Neural progenitor cell (in vitro differentiated cells): Measurements from ENCODE around the gene IGHMBP2. TPM values are rescaled to one million over a fixed set of nuclear protein-coding genes. Genes with fewer than 3 reads are reported as not detected.

Experiments
- DNase-seq: peaks from one replicate; pipeline ENCODE4 v3.0.0-alpha.2; 2016; ENCODE audit warnings: low spot score
- H2AFZ ChIP-seq: fragments of 200-600 bp; sonication (generic); replicated peaks from 2 replicates; pipeline ENCODE4 v1.6.1; 2016; ENCODE audit warnings: antibody characterized with exemption
- H3F3A ChIP-seq: fragments of 200-600 bp; sonication (generic); 2 replicates; pipeline ENCODE4 v1.6.1; 2016; ENCODE audit warnings: antibody characterized with exemption, low read depth
- H3K27ac ChIP-seq: fragments of 200-600 bp; sonication (generic); 2 replicates; pipeline ENCODE4 v1.5.1; 2016; ENCODE audit warnings: mild to moderate bottlenecking
- H3K27me3 ChIP-seq: fragments of 200-600 bp; sonication (generic); 2 replicates; pipeline ENCODE4 v1.6.1; 2016; ENCODE audit warnings: mild to moderate bottlenecking, moderate library complexity
- H3K36me3 ChIP-seq: fragments of 200-600 bp; sonication (generic); 2 replicates; pipeline ENCODE4 v1.5.1; 2016
- H3K4me1 ChIP-seq: fragments of 200-600 bp; sonication (generic); 2 replicates; pipeline ENCODE4 v1.6.1; 2016; ENCODE audit warnings: mixed run types
- H3K4me2 ChIP-seq: fragments of 200-600 bp; sonication (generic); 2 replicates; pipeline ENCODE4 v1.6.1; 2016
- H3K4me3 ChIP-seq: fragments of 200-600 bp; sonication (generic); 2 replicates; pipeline ENCODE4 v1.5.1; 2016
- H3K79me2 ChIP-seq: fragments of 200-600 bp; sonication (generic); 2 replicates; pipeline ENCODE4 v1.6.1; 2016; ENCODE audit warnings: low read depth
- H3K9ac ChIP-seq: fragments of 200-600 bp; sonication (generic); 2 replicates; pipeline ENCODE4 v1.6.1; 2016
- H3K9me3 ChIP-seq: fragments of 200-600 bp; sonication (generic); 2 replicates; pipeline ENCODE4 v1.5.1; 2016; ENCODE audit warnings: low read depth
- H4K20me1 ChIP-seq: fragments of 200-600 bp; sonication (generic); 2 replicates; pipeline ENCODE4 v1.6.1; 2016; ENCODE audit warnings: low read depth
- H3K27ac Mint-ChIP-seq: 3 replicates; pipeline ENCODE4 v1.8.0; 2021; ENCODE audit warnings: mixed read lengths
- H3K27me3 Mint-ChIP-seq: 2 replicates; pipeline ENCODE4 v1.8.0; 2022; ENCODE audit warnings: low read depth, mild to moderate bottlenecking, inconsistent platforms, moderate library complexity, mixed read lengths; ENCODE audit not compliant: insufficient read depth
- H3K36me3 Mint-ChIP-seq: 3 replicates; pipeline ENCODE4 v1.8.0; 2021; ENCODE audit warnings: mixed read lengths
- H3K4me1 Mint-ChIP-seq: 3 replicates; pipeline ENCODE4 v1.8.0; 2021; ENCODE audit warnings: mixed read lengths
- H3K4me3 Mint-ChIP-seq: 3 replicates; pipeline ENCODE4 v1.8.0; 2021; ENCODE audit warnings: mild to moderate bottlenecking, moderate library complexity, mixed read lengths
- H3K9me3 Mint-ChIP-seq: 3 replicates; pipeline ENCODE4 v1.8.0; 2020; ENCODE audit warnings: mixed read lengths
- EZH2 ChIP-seq: fragments of 200-600 bp; sonication (generic); IDR thresholded peaks from 2 replicates; pipeline ENCODE4 v1.6.1; 2017; ENCODE audit warnings: antibody characterized with exemption, mild to moderate bottlenecking, moderate library complexity
- EZH2phosphoT487 ChIP-seq: fragments of 200-600 bp; sonication (generic); IDR thresholded peaks from 2 replicates; pipeline ENCODE4 v1.6.1; 2017; ENCODE audit warnings: antibody characterized with exemption
- total RNA-seq: library from RNA; depleted of rRNA; stranded (reverse); fragments of >200 nt; gene quantifications from 2 replicates; pipeline ENCODE4 v1.2.3, GENCODE V29; 2015; ENCODE audit warnings: low replicate concordance
- TF ChIP-seq, protein P1 (sequence below): fragments of 200-600 bp; sonication (generic); IDR thresholded peaks from 2 replicates; pipeline ENCODE4 v1.5.1; 2017; ENCODE audit warnings: antibody characterized with exemption, mild to moderate bottlenecking

Gene IGHMBP2
- total RNA-seq, 1 donor from 2014 or later = 13.6 TPM

DNA sequence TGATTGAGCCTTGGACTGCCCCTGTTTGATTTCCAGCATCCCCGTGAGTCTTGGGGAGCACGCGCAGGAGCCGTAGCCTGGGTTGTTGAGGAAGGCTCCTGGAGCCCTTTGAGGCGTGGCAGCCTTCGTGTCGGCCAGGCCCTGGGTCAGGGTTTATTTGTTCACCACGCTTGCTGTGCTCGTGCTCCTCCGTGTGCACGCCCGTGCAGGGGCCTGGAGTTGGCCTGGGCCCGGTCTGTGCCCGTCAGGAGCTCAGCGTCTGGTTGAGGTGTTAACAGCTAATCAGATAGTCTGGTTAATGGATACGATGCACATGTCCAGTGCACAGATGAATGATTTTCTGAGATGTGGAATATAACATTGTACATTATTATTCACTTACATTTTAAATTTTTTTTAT lies 8.0 kb downstream of the IGHMBP2 start:
- no peaks in the 10 kb centered on the region for H3K9me3 Mint-ChIP-seq

DNA sequence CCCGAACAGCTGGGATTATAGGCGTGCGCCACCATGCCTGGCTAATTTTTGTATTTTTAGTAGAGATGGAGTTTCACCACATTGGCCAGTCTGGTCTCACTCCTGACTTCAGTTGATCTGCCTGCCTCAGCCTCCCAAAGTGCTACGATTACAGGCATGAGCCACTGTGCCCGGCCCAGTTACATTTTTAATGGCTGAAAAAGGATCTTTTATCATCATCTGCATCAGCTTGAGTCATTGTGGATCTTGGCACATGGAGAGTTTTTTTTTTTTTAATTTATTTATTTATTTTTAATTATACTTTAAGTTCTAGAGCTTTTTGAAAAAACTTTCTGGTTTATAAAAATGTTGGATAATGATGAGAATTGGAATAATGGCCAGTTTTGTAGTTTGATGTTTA lies 8.6 kb downstream of the IGHMBP2 start:
- Histone ChIP-seq H3K4me3 (no peak overlapping the region), H3K9ac (no peak overlapping the region)

More for the DNA sequence above, 8.0 kb downstream of the IGHMBP2 start:
- Mint-ChIP-seq H3K27me3 (peaks cover 2% of the 10 kb centered on the region), H3K4me3 (no peak overlapping the region), H3K4me1 (no peaks in the 10 kb centered on the region), H3K36me3 (peaks cover 27% of the 10 kb centered on the region), H3K27ac (no peak overlapping the region)
- Histone ChIP-seq H2AFZ (no peak overlapping the region), H3K9ac (no peak overlapping the region), H4K20me1 (no peaks in the 10 kb centered on the region), H3K4me3 (no peak overlapping the region), H3K9me3 (no peaks in the 10 kb centered on the region), H3K79me2 (no peaks in the 10 kb centered on the region), H3F3A (no peaks in the 10 kb centered on the region), H3K36me3 (no peaks in the 10 kb centered on the region), H3K4me2 (no peak overlapping the region), H3K4me1 (no peaks in the 10 kb centered on the region), H3K27ac (no peak overlapping the region), H3K27me3 (no peaks in the 10 kb centered on the region)
- TF ChIP-seq, protein P1, sequence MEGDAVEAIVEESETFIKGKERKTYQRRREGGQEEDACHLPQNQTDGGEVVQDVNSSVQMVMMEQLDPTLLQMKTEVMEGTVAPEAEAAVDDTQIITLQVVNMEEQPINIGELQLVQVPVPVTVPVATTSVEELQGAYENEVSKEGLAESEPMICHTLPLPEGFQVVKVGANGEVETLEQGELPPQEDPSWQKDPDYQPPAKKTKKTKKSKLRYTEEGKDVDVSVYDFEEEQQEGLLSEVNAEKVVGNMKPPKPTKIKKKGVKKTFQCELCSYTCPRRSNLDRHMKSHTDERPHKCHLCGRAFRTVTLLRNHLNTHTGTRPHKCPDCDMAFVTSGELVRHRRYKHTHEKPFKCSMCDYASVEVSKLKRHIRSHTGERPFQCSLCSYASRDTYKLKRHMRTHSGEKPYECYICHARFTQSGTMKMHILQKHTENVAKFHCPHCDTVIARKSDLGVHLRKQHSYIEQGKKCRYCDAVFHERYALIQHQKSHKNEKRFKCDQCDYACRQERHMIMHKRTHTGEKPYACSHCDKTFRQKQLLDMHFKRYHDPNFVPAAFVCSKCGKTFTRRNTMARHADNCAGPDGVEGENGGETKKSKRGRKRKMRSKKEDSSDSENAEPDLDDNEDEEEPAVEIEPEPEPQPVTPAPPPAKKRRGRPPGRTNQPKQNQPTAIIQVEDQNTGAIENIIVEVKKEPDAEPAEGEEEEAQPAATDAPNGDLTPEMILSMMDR = no peak
- TF ChIP-seq EZH2 (no peak), EZH2phosphoT487 (no peak)
- no peak for DNase-seq

DNA sequence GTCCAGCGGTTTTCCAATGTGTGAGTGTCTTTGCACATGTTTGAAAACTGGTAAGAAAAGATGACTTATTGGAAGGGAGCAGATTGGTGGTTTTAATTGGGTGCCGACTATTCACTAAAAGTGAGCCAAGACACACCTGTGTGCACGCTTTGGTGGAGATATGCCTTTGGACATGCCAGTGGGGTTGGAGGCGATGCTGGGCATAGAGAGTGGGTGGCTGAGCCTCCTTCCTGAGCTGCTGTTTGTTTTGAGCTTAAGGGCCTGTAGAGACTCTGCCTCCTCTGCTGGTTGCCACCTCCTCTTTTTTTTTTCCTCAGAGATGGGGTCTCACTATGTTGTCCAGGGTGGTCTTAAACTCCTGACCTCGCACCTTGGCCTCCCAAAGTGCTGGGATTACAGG lies 9.5 kb downstream of the IGHMBP2 start:
- no peaks in the 10 kb centered on the region for H3F3A ChIP-seq
- no peak overlapping the region for H2AFZ ChIP-seq
- H3K4me1 ChIP-seq = no peaks in the 10 kb centered on the region
- Mint-ChIP-seq H3K4me3 (no peak overlapping the region), H3K27me3 (peaks cover 2% of the 10 kb centered on the region), H3K4me1 (no peaks in the 10 kb centered on the region), H3K36me3 (peaks cover 24% of the 10 kb centered on the region), H3K27ac (no peak overlapping the region), H3K9me3 (no peaks in the 10 kb centered on the region)
- no peak overlapping the region for H3K27ac ChIP-seq
- DNase-seq = no peak
- no peak overlapping the region for H3K4me2 ChIP-seq
- H3K79me2 ChIP-seq = no peaks in the 10 kb centered on the region
- no peaks in the 10 kb centered on the region for H3K36me3 ChIP-seq
- no peaks in the 10 kb centered on the region for H4K20me1 ChIP-seq
- H3K27me3 ChIP-seq = no peaks in the 10 kb centered on the region
- H3K9me3 ChIP-seq = no peaks in the 10 kb centered on the region
- TF ChIP-seq EZH2 (no peak), EZH2phosphoT487 (no peak)
- TF ChIP-seq, protein P1 = no peak
- no peak overlapping the region for H3K9ac ChIP-seq
- H3K4me3 ChIP-seq = no peak overlapping the region

More for the DNA sequence above, 8.6 kb downstream of the IGHMBP2 start:
- H3F3A ChIP-seq = no peaks in the 10 kb centered on the region
- H3K4me2 ChIP-seq = no peak overlapping the region
- no peak overlapping the region for H3K4me3 Mint-ChIP-seq
- H3K27ac Mint-ChIP-seq = no peak overlapping the region
- H3K9me3 ChIP-seq = no peaks in the 10 kb centered on the region
- TF ChIP-seq EZH2 (no peak), EZH2phosphoT487 (no peak)
- TF ChIP-seq, protein P1 = no peak
- no peaks in the 10 kb centered on the region for H4K20me1 ChIP-seq
- DNase-seq = no peak
- H3K27me3 Mint-ChIP-seq = peaks cover 2% of the 10 kb centered on the region
- no peaks in the 10 kb centered on the region for H3K79me2 ChIP-seq
- H3K27ac ChIP-seq = no peak overlapping the region
- H3K27me3 ChIP-seq = no peaks in the 10 kb centered on the region
- H3K4me1 Mint-ChIP-seq = no peaks in the 10 kb centered on the region
- H3K36me3 ChIP-seq = no peaks in the 10 kb centered on the region
- no peak overlapping the region for H2AFZ ChIP-seq
- H3K4me1 ChIP-seq = no peaks in the 10 kb centered on the region
- H3K36me3 Mint-ChIP-seq = peaks cover 26% of the 10 kb centered on the region
- H3K9me3 Mint-ChIP-seq = no peaks in the 10 kb centered on the region

DNA sequence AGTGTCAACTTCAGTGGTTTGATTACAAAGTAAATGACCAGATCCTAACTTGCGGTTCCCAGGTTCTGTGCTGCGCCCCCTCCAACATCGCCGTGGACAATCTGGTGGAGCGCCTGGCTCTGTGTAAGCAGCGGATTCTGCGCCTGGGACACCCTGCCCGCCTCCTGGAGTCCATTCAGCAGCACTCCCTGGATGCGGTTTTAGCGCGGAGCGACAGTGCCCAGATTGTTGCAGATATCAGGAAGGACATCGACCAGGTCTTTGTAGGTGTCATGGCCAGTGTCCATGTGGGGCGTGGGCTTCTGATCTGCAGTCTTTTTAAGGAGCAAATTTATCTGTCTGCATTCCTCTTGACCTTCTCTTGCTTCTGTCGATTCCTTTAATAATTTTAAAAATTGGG lies 11.1 kb downstream of the IGHMBP2 start:
- no peak for DNase-seq
- H3K36me3 Mint-ChIP-seq = peaks cover 28% of the 10 kb centered on the region
- Histone ChIP-seq H3K4me3 (no peak overlapping the region), H3K27ac (no peak overlapping the region), H3K9ac (no peak overlapping the region), H3F3A (no peaks in the 10 kb centered on the region), H4K20me1 (no peaks in the 10 kb centered on the region), H3K27me3 (no peaks in the 10 kb centered on the region), H3K4me1 (no peaks in the 10 kb centered on the region), H3K36me3 (no peaks in the 10 kb centered on the region), H3K4me2 (no peak overlapping the region), H3K9me3 (no peaks in the 10 kb centered on the region), H3K79me2 (no peaks in the 10 kb centered on the region), H2AFZ (no peak overlapping the region)
- H3K4me3 Mint-ChIP-seq = no peak overlapping the region
- H3K4me1 Mint-ChIP-seq = no peaks in the 10 kb centered on the region
- no peaks in the 10 kb centered on the region for H3K9me3 Mint-ChIP-seq
- H3K27ac Mint-ChIP-seq = no peak overlapping the region
- H3K27me3 Mint-ChIP-seq = peaks cover 2% of the 10 kb centered on the region
- TF ChIP-seq, protein P1 = no peak
- TF ChIP-seq EZH2phosphoT487 (no peak), EZH2 (no peak)
